ENCODE data around the gene SNCAIP.

SNCAIP gene

GRCh38 chr5:122430319-122430586, 118.2 kb downstream of the SNCAIP start:
- no peak for DNase-seq

GRCh38 chr5:122431298-122431697, 119.3 kb downstream of the SNCAIP start:
- no peak for DNase-seq

GRCh38 chr5:122434205-122434970, 122.4 kb downstream of the SNCAIP start:
- DNase-seq, result no peak

GRCh38 chr5:122435234-122435633, 123.2 kb downstream of the SNCAIP start:
- DNase-seq, result no peak

GRCh38 chr5:122435761-122436160, 123.7 kb downstream of the SNCAIP start:
- DNase-seq, result no peak

GRCh38 chr5:122436615-122437014, 124.6 kb downstream of the SNCAIP start:
- DNase-seq, result no peak

- no peak for DNase-seq
Measured at GRCh38 chr5:122439645-122440044, 127.6 kb downstream of the SNCAIP start.

GRCh38 chr5:122442938-122443337, 130.9 kb downstream of the SNCAIP start:
- no peak for DNase-seq

- DNase-seq, result no peak
Measured at GRCh38 chr5:122444411-122444810, 132.4 kb downstream of the SNCAIP start.

- DNase-seq, result no peak
Measured at GRCh38 chr5:122445070-122445469, 133.0 kb downstream of the SNCAIP start.

- no peak for DNase-seq
Measured at GRCh38 chr5:122447072-122447471, 135.0 kb downstream of the SNCAIP start.

- no peak for DNase-seq
Measured at GRCh38 chr5:122447879-122448278, 135.8 kb downstream of the SNCAIP start.

- no peak for DNase-seq
Measured at GRCh38 chr5:122454541-122454940, 142.5 kb downstream of the SNCAIP start.

GRCh38 chr5:122455939-122456338, 143.9 kb downstream of the SNCAIP start:
- DNase-seq, result no peak

- no peak for DNase-seq
Measured at GRCh38 chr5:122457178-122457826, 145.3 kb downstream of the SNCAIP start.

- no peak for DNase-seq
Measured at GRCh38 chr5:122458278-122458872, 146.3 kb downstream of the SNCAIP start.

GRCh38 chr5:122462486-122462885, 150.4 kb downstream of the SNCAIP start:
- DNase-seq, result no peak

GRCh38 chr5:122463221-122463620, 151.2 kb downstream of the SNCAIP start:
- DNase-seq, result no peak

GRCh38 chr5:122464191-122464590, 152.2 kb downstream of the SNCAIP start:
- no peak for DNase-seq

GRCh38 chr5:122465031-122465577, 153.1 kb downstream of the SNCAIP start:
- DNase-seq, result no peak

GRCh38 chr5:122465994-122466393, 154.0 kb downstream of the SNCAIP start:
- no peak for DNase-seq

- DNase-seq, result no peak
Measured at GRCh38 chr5:122468351-122469116, 156.5 kb downstream of the SNCAIP start.

GRCh38 chr5:122469384-122469919, 157.4 kb downstream of the SNCAIP start:
- no peak for DNase-seq

All from NK-92 treated with Interleukin-12 subunit alpha and Interleukin-12 subunit beta, amount 100 ng/mL, for 24 hours (cell line).